SU-DHL-6 (cell line): ENCODE measurements around the gene TMEM14B.

Source experiments
- CTCF ChIP-seq: fragments of 200-600 bp; sonication (generic); IDR thresholded peaks from one replicate; pipeline ENCODE4 v1.5.1; 2017; ENCODE audit warnings: antibody characterized with exemption, mild to moderate bottlenecking, low read length, moderate library complexity; ENCODE audit not compliant: insufficient read depth, poor library complexity, severe bottlenecking
- EZH2phosphoT487 ChIP-seq: fragments of 200-600 bp; sonication (generic), shearing (Covaris generic); conservative IDR thresholded peaks from 2 replicates; pipeline ENCODE4 v1.6.1; 2018; ENCODE audit warnings: mild to moderate bottlenecking, antibody characterized with exemption, low read length, moderate library complexity, mixed read lengths

- TF ChIP-seq CTCF (no peak), EZH2phosphoT487 (no peak)
These were observed 31.5 kb downstream of the TMEM14B start for GRCh38 chr6:10779076-10779475.
